ENCODE measurements around the gene SHF.

DNA sequence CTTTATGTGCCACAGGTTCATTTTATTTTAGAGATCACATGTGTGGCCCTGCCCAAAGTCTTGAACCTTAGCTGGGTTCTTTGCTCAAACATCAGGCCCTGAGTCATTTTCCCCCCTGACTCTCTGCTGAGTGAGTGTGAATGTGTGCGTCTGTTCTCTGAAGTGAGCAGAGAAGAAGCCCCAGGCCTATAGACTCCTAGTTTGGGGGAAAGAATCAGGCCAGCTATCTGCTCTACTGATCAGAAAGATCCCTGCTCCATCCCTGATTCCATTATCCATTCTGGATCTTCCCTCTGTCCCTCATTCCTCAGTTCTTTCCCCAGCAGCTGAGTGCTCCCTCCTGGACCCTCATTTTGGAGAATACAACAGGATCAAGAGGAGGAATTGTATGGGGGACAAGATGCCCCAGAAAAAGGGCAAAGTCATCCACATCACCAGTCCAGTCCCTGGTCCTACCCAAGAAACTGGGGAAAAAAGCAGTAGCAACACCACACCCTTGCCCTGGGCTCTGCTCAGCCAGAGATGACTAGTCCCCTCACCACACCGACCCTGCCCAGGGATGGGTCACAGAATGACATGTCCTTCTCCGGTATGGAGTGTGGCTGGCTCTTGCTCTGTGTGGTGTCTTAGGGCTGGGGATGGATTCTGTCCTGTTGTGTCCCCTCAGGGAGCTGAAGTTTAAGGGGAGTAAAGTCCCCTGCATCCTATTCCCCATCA lies 54.8 kb downstream of the SHF start:
- TF ChIP-seq POLR2A (IDR thresholded peaks at IDR 0.05; ENCODE audit: low read depth, low read length) (no peak), EZH2 (IDR thresholded peaks at IDR 0.05; ENCODE audit: borderline replicate concordance, low read depth, low read length, severe bottlenecking) (peak; percentile 6), POLR2AphosphoS5 (IDR thresholded peaks at IDR 0.05; ENCODE audit: insufficient read depth, low read depth, low read length) (no peak), JUN (IDR thresholded peaks at IDR 0.05; ENCODE audit: borderline replicate concordance, insufficient read depth, insufficient read length, low read depth) (no peak), MYC (IDR thresholded peaks at IDR 0.05; ENCODE audit: low read depth, low read length) (no peak), GATA2 (IDR thresholded peaks at IDR 0.05; ENCODE audit: insufficient read depth, insufficient read length, low read depth, low read length) (no peak)
- TF ChIP-seq, protein P1, sequence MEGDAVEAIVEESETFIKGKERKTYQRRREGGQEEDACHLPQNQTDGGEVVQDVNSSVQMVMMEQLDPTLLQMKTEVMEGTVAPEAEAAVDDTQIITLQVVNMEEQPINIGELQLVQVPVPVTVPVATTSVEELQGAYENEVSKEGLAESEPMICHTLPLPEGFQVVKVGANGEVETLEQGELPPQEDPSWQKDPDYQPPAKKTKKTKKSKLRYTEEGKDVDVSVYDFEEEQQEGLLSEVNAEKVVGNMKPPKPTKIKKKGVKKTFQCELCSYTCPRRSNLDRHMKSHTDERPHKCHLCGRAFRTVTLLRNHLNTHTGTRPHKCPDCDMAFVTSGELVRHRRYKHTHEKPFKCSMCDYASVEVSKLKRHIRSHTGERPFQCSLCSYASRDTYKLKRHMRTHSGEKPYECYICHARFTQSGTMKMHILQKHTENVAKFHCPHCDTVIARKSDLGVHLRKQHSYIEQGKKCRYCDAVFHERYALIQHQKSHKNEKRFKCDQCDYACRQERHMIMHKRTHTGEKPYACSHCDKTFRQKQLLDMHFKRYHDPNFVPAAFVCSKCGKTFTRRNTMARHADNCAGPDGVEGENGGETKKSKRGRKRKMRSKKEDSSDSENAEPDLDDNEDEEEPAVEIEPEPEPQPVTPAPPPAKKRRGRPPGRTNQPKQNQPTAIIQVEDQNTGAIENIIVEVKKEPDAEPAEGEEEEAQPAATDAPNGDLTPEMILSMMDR (IDR thresholded peaks at IDR 0.05; ENCODE audit: extremely low read depth in 1 of 2, insufficient read depth in 1 of 2, low read depth in 1 of 2, low read length in 2 of 2), result no peak
- TF ChIP-seq, protein P2, sequence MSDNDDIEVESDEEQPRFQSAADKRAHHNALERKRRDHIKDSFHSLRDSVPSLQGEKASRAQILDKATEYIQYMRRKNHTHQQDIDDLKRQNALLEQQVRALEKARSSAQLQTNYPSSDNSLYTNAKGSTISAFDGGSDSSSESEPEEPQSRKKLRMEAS (IDR thresholded peaks at IDR 0.05; ENCODE audit: insufficient read depth, insufficient read length), result no peak

All from endothelial cell of umbilical vein (primary cell).